ENCODE data around the gene PRDM13.
"Not testable (repeated sequence)": the region's sequence is repeated elsewhere in the genome, so short reads cannot be mapped to it uniquely, and the experiment has no call there.

Gene PRDM13

DNA sequence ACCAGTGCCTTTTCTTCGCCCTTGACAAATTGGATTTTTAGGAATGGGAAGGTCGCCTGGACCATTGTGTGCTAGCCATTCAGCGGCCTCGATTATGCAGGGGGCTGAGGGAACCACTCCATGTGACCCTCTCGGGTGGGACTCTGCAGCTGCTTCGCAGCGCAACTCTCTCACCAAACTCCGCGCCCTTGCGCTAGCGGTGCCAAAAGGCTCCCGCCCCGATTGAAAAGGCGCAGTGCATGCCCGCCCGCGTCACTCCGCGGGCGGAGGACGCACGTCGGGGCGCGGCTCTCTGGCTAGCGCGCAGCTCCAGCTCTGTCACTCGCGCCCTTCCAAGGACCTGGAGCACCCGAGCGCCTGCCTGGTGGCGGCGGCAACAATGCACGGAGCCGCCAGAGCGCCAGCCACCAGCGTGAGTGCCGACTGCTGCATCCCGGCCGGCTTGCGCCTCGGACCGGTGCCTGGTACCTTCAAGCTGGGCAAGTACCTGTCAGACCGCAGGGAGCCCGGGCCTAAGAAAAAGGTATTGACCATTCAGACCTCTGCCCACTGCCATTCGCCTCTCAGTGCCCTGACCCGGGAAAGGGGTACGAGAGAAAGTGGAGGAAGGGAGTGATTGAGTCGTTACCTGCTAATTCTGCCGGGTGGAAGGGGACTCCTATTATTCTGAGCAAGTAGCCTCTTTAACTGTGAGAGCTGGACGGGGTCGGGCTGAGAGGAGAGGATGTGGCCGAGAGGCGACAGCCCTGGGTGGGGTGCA is at the start of gene PRDM13:
Gene PRDM13, plus strand, starts transcription at position 178 of the 760 bp plus-strand sequence. Its CDS starts 202 bp downstream, at position 380.
- no peak for DNase-seq

DNA sequence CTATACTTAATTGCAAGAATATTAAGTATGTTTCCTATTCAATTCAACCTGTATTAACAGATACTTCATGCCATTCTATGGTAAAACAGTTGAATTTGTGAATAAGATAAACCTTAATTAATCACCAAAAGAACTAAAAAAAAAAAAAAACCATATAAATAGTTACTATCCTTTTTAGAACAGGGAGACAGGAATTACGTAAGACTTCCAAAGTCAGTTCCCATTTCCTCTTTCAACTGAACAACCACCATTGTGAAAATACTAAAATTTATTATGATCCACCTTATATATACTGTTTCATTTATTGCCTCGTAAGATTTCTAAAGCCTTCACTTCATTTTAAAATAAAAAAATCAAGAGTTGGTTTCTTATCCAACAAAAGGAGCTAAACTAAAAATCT is 47.6 kb upstream of the PRDM13 start:
- DNase-seq: no peak

DNA sequence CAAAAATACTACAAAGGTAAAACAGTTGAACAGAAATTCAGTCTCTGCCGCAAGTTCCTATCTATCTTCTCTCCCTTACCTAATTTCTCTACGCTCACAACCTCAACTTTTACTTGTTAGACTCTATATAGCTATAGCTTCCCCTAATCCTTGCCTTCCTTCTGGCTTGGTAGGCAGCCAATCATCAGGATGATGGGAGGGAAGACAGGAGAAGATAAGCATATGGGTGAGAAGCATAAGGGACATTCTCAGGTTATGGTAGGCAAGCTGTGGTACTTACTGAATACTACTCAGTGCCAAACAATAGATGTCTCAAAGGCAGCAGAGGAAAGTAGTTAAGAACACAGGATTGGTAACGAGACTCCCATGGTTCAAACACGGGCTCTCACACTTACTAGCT is 46.0 kb upstream of the PRDM13 start:
- no peak for DNase-seq

DNA sequence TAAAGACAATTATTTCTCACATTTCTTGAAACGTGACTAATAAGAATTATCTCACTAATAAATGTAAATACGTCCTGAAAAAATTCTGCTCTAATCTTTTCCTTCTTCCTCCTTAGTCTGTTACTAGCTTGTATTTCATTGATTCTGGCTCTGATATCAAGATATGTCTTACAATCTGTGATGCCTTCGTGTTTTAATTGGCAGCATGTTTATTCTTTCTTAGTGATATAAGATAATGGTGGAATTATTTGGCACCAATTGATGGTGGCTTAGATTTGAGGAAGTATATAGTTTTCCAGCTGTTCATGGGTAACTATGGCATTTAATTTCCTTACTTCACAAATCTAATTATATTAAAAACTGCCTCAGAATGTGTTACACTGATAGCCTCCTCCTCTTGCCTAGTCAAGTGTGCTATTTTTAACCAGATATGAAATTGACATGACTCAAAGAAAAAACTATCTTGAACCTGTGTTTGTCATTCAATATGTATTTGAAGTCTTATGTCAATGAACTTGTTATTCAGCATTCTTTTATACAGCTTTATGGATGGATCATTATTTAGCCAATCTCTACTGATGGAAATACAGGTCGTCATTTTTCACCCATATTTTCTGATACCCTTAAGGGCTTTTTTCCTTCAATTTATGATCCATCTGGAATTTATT is 43.4 kb upstream of the PRDM13 start:
- DNase-seq: no peak

DNA sequence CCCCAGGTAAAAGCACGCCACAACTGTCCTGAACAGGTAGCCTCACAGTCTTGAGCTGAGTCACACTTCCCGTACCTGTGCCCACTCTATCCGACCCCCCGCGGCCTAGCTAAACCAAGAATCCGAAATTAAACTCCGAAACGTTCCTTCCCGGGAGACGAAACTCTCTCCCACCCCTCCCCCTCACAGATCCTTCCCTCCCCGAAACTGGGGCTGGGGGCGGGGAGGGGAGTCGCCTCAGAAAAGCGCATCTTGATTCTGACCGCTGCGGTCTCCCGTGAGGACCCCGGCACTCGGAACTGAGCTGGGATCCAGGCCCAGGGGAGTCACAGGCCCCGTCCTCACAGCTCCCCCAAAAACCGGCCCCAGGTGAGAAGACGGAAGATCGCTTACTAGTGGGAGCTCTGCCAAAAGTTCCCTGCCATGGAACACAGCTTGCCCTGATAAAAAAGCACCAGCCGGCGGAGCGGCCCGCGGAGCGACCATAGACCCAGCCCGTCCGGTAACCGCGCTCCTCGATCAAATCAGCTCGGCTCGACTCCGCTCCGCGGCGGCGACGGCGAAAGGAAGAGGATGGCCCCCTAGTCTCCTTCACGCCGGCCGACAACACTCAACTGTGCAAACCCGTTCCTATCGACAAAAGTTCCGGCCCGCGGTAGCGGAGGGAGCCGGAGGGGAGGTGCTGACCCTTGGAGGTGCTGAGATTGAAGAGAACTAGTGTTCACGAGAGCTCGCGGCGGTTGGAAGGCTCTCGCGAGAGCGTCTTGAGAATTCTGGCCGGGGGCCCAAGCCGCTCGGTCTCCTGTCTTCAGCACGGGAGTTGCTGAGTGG is 38.3 kb upstream of the PRDM13 start, which contains the start of gene CCNC:
Gene CCNC, minus strand, starts transcription at position 558 of the 831 bp plus-strand sequence. Its CDS starts 133 bp downstream, at position 425.
- peak; percentile 75 to 93 for DNase-seq

DNA sequence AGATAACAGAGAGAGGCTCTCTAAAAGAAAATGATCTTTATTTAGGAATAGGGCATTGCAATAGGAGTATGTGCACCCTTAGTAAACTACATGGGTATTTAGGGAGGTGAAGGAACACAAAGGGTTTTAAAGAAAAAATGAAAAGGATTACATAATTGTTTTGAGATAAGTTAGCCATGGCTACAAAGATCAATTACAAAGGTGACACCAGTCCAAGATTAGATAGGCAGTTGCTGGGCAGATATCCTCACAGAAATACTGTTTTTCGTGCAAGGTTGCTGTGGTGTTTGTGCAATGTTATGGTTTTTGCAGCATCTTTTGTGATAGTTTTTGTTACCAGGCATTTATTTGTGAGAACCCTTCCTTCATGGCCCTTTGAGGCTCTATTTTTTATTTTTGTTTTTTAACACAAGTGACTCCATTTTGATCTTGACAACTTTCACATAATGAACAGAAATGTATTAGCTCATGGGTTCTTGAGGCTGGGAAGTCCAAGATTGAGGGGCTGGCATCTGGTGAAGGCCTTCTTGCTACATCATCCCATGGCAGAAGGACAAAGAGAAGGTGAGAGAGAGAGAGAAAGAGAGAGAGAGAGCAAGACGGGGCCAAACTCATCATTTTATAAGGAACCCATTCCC is 32.5 kb upstream of the PRDM13 start:
- DNase-seq: no peak

DNA sequence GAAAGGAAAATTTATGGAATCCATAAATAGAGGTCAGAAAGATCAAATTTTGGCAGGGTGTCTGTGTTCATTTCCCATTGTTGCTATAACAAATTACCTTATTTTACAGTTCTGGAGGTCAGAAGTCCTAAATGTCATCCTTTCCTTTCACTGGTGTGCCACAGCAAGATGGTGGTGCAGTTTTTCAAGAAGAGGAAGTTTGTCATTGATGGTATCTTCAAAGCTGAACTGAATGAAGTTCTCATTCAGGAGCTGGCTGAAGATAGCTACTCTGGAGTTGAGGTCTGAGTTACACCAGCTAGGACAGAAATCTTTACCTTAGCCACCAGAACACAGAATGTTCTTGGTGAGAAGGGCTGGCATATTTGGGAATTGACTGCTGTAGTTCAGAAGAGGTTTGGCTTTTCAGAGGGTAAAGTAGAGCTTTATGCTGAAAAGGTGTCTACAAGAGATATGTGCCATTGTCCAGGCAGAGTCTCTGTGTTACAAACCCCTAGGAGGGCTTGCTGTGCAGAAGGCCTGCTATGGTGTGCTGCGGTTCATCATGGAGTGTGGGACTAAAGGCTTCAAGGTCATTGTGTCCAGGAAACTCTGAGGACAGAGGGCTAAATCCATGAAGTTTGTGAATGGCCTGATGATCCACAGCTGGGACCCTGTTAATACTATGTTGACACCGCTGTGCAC is 30.9 kb upstream of the PRDM13 start:
- no peak for DNase-seq

DNA sequence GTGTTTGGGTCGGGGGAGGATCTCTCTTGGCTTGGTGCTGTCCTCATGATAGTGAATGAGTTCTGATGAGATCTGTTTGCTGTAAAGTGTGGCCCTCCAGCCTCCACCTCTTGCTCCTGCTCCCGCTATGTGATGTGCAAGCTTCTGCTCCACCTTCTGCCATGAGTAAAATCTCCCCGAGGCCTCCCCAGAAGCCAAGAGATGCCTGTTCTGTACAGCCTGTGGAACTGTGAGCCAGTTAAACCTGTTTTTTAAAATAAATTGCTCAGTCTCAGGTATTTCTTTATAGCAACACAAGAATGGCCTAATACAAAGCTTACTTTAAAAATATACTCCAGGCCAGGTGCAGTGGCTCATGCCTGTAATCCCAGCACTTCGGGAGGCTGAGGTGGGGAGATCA is 26.9 kb upstream of the PRDM13 start:
- DNase-seq: no peak

DNA sequence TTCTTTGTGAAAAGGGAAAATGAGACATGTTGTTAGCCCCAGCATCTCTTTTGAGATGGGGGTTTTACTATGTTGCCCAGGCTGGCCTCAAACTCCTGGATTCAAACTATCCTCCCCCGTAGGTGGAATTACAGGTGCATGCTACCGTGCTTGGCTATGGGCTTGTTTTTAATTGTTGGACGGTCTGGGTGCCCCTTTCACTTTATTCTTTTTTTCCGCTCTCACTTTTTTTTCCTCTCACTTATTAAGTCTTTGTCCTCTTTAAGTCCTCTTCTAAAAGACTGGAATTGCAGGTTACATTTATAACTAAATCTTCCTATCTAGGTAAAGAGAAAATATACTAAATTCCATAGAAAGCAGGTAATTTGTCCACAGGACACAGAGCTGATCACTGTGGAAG is 18.8 kb upstream of the PRDM13 start:
- no peak for DNase-seq

DNA sequence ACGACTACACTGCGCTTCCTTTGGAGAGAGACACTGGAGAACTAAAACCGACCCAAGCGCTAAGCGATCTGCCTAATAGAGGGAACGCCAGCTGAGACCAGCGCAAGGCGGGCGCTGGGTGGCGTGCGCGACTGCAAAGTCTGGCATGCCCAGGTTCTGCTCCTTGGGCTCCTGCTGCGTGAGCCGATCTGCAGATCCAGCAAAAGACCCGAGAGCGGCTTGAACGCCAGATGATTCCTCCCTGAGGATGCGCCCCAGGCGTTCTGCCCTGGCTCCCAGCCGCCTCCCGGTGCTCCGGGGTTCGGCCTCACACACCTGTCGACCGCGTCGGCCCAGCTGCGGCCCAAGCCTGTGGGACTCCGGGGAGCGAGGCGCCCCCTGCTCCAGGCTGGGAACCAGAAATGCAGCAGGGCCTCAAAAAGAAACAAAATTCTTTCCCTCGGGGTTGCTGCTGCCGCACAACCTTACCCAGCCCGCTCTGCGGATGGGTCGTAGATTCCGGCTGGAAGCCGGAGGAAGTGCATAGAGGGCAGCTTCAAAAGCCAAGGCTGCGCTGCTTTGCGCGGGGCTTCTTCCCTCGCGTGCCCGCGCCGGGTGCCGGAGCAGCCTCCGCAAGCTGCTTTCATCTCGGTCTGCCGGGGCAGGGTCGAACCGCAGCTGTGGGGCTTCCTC is 17.9 kb upstream of the PRDM13 start:
- peak; percentile 15 to 39 for DNase-seq

DNA sequence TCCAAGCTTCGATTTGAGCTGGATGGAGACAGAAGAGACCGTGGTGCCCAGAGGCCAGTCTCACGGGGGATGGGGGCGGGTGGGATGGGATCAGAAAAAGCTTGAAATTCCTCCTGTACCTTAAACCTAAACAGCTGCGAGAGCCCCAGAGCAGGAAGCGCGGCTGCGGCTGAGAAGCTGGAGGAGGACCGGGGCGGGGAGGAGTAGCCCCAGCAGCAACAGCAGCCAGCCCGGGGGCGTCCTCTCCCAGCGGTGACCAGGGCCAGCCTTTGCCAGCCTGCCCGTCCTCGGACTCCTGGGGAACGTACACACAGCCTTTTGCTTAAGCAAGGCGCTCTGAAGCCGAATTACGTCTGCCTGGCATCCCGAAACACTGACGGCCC is 17.4 kb upstream of the PRDM13 start:
- no peak for DNase-seq

DNA sequence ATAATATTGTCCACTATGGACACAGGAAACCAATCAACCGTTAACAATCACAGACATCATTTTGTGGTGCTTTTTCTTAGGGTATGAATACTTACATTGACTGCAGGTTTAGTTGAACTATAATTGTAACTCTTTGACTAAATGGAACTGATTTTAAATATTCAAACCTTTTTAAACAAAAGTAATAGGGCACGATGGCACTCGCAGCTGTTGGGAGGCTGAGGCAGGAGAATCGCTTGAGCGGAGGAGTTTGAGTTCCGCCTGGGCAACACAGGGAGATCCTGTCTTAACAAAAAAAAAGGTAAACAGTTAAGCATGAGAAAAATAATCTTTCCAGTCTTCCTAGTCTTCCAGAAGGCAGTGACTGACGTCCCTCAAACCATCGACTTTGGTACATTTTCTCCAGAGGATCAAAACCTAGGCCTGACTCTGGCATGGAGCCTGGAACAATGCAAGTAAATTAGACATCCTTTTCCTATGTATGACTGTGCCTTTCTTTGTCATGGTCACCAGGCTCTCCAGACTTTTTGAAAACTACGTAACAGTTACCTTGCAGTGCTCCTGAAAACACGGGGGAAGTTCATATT is 16.6 kb upstream of the PRDM13 start:
- no peak for DNase-seq

DNA sequence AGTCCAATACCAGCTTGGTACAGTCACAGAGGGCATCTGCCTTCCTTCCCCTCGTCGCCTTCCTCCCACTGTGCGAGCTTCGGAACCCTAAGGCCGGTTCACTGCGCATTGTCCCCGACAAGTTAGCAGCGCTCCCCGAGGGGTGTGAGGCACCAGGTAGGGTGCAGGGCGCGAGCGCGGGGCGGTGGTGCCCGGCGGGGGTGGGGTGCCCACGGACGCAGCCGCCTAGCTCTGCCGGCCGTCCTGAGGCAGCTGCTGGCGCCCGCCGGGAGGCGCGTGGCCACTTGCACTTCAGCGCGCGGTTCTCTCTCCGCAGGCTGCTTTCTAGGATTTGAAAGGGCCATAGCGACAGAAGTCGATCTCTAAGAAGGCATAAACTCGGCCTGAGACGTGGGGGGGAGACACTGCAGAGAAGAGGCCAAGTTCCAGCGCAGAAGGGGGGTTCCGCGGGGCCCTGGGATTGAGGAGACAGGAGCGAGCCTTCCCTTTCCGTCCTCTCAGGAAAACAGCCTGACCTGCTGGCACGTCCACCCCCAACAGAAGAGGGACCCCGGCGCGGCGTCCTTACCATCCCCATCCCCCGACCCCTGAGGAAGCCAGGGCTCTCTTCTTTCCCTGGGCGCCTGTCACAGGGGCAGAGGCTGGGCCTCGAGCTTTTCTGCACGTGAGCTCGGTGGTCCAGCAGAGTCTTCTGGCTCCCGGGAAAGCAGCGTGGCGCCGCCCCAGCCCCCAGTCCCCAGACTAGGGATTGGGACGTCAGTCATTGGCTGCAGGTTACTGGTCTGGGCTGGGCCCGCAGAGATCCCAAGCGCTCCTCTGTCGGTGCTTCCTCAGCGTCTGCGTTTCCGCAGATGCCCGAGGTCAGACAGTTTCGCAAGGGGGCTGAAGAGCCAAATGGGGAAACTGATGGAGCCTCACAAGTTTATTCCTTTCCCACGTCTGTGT is 15.6 kb upstream of the PRDM13 start:
- no peak for DNase-seq

DNA sequence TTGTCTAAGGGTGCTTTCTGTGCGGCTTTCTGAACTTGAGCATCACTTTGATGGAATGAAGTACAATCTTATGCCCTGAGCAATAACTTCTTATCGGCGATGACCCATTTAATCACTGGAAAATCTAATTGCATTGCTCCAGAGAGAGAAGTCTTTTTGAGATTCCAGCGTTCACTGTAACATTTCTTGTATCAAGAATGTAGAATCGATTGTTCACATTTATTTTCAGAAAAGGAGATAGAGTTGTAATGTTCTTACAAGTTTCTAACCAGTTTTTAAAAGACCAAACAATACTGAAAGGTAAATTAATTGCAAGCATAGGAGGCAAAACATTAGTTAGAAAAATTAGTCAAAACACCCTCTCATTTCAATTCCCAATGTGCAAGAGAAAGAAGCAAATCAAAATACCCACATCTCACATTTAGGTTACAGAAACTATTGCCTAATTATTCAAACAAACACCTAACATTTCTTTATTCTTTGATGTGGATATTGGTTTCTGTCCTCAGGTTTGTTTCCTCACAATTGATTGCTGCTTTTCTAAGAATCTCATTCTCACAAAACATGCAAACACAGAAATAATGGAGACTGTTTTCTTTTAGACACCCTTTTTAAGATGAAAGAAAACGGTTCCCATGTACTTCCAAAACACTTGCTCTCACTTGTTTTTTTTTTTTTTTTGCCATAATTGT is 14.8 kb upstream of the PRDM13 start:
- DNase-seq: no peak

DNA sequence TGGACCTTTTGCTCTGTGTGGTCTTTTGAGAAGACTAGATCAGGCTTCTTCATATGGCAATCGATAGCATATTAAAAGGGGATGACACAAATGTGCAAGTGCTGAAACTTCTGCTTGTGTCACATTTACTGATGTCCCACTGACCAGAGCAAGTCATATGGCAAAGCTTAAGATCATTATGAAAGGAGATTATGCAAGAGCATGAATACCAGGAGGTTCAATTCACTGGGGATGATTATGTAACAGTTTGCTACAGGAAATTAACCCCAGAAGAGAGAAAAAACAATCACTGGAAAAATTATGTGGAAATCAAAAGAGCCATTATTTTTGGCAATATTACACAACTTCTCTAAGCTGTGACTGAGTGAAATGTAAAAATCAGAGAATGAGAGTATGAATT is 13.7 kb upstream of the PRDM13 start:
- no peak for DNase-seq

DNA sequence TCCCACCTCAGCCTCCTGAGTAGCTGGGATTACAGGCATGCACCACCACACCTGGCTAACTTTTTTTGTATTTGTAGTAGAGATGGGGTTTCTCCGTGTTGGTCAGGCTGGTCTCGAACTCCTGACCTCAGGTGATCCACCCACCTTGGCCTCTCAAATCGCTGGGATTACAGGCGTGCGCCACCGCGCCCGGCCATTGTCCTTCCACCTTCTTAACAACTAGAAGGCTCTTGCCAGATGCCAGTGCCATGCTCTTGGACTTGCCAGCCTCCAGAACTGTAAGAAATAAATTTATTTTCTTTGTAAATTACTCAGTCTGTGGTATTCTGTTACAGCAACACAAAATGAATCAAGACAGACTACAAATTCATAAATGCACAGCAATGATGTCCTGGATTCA is 11.9 kb upstream of the PRDM13 start:
- DNase-seq: not testable (repeated sequence)

DNA sequence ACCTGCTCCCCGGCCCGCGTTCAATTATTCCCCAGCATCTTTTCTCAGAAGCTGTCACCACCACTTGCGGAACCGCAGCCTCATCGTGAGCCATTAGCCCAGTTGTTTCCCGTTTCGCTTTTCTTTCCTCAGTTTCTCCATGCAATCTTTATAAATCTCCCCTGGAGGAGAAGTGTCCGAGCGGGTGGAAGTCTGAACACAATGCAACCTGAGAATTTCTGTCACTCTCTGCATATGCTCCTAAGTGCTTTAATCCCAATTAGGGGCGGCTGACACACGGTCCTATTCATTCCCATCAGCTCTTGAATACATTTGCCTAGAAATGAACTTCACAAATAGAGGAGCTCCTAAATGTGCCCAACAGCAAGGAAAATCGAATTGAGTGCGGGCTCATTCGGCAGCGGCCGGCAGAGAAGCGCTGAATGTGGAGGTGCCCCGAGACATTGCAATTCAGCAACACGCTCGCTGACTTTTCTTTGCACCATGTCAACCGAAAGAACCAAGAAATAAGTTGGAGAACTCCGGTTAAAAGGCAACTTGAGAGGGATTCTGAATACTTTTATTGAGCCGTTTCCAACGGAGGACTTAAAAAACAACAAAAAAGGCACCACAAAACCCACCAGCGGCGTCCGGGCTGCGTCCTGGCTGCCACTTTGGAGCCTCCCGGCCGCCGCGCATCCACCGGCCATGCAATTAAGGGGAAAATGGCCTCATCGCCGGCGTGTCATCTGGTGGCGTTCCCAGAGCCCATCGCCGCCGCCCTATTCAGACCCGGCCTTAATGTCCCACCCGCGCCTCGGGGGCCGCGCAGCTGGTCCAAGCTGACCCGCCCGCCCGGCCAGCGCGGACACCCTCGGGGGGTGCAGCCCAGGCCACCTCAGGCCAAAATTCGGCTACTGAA is 3.9 kb upstream of the PRDM13 start:
- DNase-seq: no peak

DNA sequence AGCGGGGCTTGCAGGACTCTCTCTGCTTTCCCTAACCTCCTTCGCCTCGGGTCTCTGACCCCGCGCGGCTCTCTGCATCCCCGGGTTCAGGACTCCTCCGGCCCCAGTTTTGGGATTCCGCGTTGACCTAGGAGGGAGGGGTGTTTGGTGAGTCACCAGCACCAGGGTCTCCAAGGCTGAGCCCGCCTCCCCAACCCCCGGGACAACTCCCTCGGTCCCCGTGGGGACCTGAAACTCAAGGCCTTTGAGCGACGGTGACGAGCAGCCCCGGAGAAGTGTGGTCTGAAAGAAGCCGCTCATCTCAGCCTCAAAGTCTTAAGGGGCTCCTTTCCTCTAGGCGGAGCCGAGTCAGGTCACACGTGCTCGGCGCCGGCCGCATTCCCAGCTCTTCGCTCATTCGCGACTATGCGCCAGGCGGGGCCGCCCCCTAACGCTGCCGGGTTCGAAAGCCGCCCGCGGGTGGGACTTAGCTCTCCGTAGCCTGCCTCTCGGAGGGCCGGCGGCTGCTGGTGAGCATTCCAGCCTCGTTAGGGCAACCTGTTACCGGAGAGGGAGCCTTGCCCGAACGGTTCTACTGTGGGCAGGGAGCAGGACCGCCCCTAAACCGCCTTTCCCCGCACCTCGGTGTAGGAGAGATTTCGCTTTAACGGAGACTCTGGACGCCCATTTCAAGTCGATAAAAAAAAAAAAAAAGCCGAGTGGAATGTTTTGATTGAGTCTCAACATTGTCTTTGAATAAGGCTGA is 3.0 kb upstream of the PRDM13 start:
- no peak for DNase-seq
